Activated T-helper 9 cell treated with anti-CD3 and anti-CD28 coated beads, Interleukin-2, amount 50 U/mL, for 16 hours (primary cell): ENCODE measurements around the gene KRT34.

Source experiments
- DNase-seq: peaks from one replicate; pipeline ENCODE4 v3.0.0-alpha.2; 2020; ENCODE audit warnings: low read depth

Gene KRT34

GRCh38 chr17:41331606-41332005, 50.5 kb downstream of the KRT34 start:
- no peak for DNase-seq

GRCh38 chr17:41329279-41329948, 52.7 kb downstream of the KRT34 start:
- DNase-seq, result no peak

GRCh38 chr17:41328207-41328606, 53.9 kb downstream of the KRT34 start:
- no peak for DNase-seq
